ENCODE data around the gene ZNF106.

Gene ZNF106

DNA sequence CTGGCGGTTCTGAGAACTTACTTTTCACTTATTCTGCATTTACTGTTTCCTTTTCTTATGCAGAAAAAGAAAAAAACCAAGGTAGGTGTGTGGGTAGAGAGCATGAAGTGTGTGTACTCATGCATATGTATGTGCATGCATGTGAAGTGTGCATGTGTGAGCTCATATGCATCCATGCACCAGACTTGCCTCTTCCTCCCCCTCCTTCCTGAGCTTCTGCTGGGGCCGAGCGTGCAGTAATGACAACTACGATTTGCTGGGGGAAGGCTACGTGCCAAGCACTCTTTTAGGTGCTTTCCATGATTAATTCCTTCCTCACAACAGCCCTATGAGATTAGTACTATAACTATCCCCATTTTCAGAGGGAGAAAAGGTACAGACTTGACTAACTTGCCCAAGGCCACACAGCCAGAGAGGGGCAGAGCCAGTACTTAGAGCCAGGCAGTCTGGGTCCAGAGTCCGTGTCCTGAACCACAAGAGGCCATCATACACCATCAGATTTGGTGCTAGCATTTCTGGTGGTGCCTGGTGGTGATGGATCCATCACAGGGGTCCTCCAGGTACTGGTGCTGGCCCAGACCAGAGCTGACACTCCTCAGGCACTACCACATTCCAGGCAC is 85.0 kb downstream of the ZNF106 start:
- no peak for DNase-seq (ENCODE audit: low spot score)

DNA sequence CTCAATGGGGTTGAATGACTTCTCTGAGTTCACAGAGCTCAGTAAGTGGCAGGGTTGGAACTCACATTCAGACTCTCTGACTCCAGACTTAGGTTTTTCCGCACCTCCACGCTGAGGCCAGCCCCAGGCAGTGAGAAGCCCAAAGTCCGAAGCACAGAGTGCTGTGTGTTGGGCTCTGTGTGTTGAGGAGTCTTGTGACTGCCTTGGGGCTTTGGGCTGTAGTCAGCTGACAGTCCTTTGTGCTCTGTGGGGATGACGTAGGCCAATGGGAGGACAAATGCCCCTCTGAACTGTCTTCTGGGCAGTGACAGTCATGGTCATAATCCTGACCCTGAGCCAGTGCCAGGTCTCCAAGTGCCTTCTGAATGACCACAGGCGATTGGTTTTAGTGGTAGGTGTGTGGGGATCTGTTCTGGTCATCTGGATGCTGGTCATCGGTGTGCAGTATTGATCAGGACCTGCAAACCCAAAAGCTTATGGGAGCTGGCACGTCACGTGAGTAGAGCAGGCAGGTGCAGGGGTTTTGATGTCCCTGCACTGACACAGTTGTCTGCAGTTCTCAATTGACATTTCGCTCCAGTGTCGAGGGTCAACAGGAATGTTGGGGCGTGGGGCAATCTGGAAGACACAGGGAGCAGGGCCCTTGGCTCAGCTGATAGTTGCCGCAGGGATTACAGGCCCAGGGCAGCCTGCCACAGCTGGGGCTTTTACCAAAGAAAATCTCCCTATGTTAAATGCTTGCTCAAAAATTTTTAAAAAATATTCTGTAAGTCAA is 86.3 kb downstream of the ZNF106 start:
- no peak for DNase-seq (ENCODE audit: low spot score)

GRCh38 chr15:42403389-42403788 is 87.6 kb downstream of the ZNF106 start:
- no peak for DNase-seq (ENCODE audit: low spot score)

GRCh38 chr15:42402455-42403205 is 88.3 kb downstream of the ZNF106 start:
- no peak for DNase-seq (ENCODE audit: low spot score)

DNA sequence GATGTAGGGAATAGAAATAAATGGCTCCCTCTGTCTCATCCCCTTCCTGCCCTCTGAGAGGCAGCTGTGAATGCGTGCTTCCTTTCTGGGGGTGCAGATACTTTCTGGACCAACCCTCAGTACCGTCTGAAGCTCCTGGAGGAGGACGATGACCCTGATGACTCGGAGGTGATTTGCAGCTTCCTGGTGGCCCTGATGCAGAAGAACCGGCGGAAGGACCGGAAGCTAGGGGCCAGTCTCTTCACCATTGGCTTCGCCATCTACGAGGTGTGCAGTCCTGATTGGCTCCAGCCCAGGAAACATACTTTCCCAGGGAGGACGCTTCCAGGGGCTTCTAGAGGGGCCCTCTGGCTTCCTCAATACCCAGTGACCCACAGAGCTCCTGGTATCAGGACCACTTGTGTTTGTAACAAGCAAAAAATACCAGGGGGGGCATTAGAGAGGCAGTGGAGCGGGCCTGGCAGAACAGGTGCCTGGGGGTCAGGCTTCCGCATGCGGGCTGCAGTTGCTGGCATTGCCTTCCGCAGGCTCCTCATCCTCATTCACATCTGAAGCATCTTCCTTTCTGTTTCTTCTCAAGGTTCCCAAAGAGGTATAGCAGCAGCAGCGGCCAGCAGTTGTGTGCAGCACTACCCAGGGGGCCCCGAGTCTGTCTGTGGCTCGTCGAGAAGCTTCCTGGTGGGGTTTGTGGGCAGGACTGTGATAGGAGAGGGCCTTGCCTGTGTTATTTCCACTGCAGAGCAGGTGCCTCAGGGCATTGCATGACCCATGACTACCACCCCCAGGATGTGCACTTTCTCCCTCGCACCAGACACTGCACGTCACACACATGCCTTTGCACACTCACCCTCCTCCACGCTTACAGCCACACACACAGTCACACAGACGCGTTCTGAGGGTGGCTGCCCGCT is 89.1 kb downstream of the ZNF106 start:
- no peak for DNase-seq (ENCODE audit: low spot score)

DNA sequence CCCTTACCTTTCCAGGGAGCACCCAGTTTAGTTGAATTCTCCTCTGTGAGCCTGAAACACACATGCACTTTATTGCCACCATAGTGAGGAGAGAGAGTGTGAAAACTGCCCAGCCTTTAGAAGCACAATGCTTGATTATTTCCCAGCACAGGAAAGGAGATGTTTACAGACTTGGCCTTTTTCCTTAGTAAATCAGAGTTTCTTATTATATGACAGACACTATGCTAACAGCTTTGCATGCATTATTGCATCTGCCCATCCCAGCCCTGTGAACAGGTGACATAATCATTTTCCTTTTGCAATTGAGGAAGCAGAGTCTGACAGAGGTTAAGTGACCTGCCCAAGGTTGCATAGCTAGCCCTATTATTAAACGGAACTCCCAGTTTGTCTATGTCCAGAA is 95.1 kb downstream of the ZNF106 start:
- DNase-seq (ENCODE audit: low spot score), result no peak

DNA sequence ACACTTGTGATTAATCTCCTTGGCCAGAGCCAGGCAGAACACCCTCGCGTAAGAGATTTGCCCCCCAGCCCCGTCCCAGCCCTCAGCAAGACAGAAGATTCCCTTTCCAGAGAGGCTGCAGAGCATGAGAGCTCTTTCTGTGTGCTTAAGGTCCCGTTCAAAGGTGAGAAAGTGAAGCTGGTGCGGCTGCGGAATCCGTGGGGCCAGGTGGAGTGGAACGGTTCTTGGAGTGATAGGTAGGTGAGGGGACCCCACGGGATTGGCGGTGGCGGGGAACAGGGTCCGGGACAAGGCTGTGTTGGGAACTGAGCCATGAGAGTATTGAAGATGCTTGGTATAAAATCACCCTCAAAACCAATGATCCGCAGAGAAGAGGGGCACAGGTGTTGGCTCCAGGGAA is 96.8 kb downstream of the ZNF106 start:
- DNase-seq (ENCODE audit: low spot score), result no peak

GRCh38 chr15:42392309-42393024 is 98.5 kb downstream of the ZNF106 start:
- DNase-seq (ENCODE audit: low spot score), result no peak

GRCh38 chr15:42387603-42388002 is 103.3 kb downstream of the ZNF106 start:
- DNase-seq (ENCODE audit: low spot score), result no peak

- DNase-seq (ENCODE audit: low spot score), result peak; percentile 24
These were observed 104.8 kb downstream of the ZNF106 start for GRCh38 chr15:42385980-42386700.

GRCh38 chr15:42385206-42385979 is 105.5 kb downstream of the ZNF106 start:
- no peak for DNase-seq (ENCODE audit: low spot score)

DNA sequence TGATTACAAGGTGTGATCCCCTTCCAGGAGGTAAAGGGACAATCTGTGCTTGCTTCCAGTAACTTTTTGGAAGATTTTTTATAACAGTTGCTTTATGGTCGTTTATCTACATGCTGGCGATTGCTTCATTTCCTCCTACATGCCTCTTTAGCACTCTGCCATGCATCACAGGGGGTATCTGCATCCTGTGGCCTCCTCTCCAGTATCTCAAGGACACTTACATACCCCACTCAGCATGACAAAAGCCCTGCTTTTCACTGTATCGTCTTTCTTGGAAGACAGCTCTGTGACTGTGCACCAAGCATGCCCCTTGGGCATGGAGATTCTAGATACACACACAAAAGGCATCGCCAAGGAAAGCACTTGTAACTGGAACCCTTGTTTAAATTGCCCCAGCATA is 106.3 kb downstream of the ZNF106 start:
- no peak for DNase-seq (ENCODE audit: low spot score)

DNA sequence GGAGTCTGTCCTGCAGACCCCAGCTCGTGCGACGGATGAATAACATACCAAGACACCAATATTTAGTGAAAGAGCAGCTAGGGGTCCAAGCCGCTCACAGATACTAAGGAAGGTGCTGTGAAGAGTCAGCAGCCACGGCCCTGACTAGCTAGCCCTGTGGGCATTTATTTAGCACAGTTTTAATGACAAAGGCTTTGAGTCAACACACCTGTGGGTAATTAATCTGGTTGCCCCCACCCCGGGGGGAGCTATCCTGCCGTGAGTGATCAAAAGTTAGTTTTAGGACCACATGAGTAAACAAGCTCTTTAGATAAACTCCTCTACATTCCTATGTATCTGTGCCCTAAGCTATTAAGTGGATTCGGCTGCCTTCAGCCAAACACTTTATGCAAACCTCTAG is 112.9 kb downstream of the ZNF106 start:
- no peak for DNase-seq (ENCODE audit: low spot score)

GRCh38 chr15:42375941-42376340 is 115.0 kb downstream of the ZNF106 start:
- no peak for DNase-seq (ENCODE audit: low spot score)

DNA sequence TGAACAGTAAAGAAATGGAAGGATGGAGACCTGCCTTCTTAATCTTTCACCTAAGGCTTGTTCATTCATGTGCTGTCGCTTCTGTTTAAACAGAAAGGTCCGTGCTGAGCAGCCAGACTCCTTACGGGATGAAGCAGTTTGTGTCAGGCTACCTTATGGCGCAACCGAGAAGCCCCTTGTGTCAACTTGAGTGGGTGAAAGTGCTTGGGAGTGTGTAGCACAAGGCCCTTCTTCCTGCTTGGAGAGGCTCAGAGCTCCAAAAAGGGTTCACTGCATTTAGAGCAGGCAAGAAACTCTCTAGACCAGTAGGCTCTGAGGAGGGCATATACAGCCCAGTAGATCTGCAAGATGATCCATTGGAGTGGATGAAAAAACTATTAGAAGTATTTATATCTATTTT is 115.7 kb downstream of the ZNF106 start:
- DNase-seq (ENCODE audit: low spot score), result no peak

DNA sequence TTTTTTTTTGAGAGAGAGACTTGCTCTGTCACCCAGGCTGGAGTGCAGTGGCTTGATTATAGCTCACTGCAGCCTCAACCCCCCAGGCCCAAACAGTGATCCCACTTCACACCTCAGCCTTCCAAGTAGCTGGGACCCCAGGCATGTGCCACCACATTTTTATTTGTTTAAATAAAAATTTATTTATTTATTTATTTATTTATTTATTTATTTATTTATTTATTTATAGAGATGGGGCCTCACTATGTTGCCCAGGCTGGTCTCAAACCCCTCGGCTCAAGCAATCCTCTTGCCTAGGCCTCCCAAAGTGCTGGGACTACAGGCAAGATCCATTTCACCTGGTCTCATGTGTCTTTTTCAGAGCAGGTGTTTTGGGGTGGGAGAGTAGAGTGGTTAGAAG is 116.1 kb downstream of the ZNF106 start:
- no peak for DNase-seq (ENCODE audit: low spot score)

- no peak for DNase-seq (ENCODE audit: low spot score)
These were observed 117.0 kb downstream of the ZNF106 start for GRCh38 chr15:42373936-42374335.

GRCh38 chr15:42373274-42373673 is 117.7 kb downstream of the ZNF106 start:
- no peak for DNase-seq (ENCODE audit: low spot score)

- no peak for DNase-seq (ENCODE audit: low spot score)
These were observed 119.8 kb downstream of the ZNF106 start for GRCh38 chr15:42371096-42371495.

- no peak for DNase-seq (ENCODE audit: low spot score)
These were observed 122.8 kb downstream of the ZNF106 start for GRCh38 chr15:42368096-42368495.
